Prostate gland (tissue), 2 donors: ENCODE data around the gene CPLX3. TPM values are rescaled to one million over a fixed set of nuclear protein-coding genes. Genes with fewer than 3 reads are reported as not detected.

Experiments used
- DNase-seq: peaks from one replicate; pipeline ENCODE4 v3.0.0-alpha.2; 2019; ENCODE audit warnings: low spot score
- H3K27ac ChIP-seq, 2 donors: fragments of 200-600 bp; sonication (generic); 2 replicates each; pipeline ENCODE4 v1.5.1; 2017 to 2019
- H3K27me3 ChIP-seq: fragments of 200-600 bp; sonication (generic); replicated peaks from 2 replicates; pipeline ENCODE4 v1.5.1; 2019; ENCODE audit not compliant: insufficient read depth
- H3K36me3 ChIP-seq, 2 donors: fragments of 200-600 bp; sonication (generic); 1 replicate in 1 of 2; 2 replicates in 1 of 2; pipeline versions ENCODE4 v1.5.1 to v1.8.1; 2017 to 2019
- H3K4me1 ChIP-seq: fragments of 200-600 bp; sonication (generic); replicated peaks from 2 replicates; pipeline ENCODE4 v1.5.1; 2019
- H3K4me3 ChIP-seq, 2 donors: fragments of 200-600 bp; sonication (generic); 2 replicates each; pipeline ENCODE4 v1.5.1; 2017 to 2019
- H3K9me3 ChIP-seq: fragments of 200-600 bp; sonication (generic); 2 replicates; pipeline ENCODE4 v1.5.1; 2017
- CTCF ChIP-seq, 4 experiments: fragments of 200-600 bp in 2 of 4; fragments of 450-650 bp in 2 of 4; sonication (generic) in 2 of 4; IDR thresholded peaks; 1 replicate in 3 of 4; 2 replicates in 1 of 4; pipeline ENCODE4 v1.5.1; 2016 to 2019; ENCODE audit warnings: antibody characterized with exemption in 4 of 4, mild to moderate bottlenecking in 2 of 4, moderate library complexity in 2 of 4
- POLR2A ChIP-seq: fragments of 450-650 bp; IDR thresholded peaks from one replicate; pipeline ENCODE4 v1.6.1; 2016; ENCODE audit warnings: antibody characterized with exemption, mild to moderate bottlenecking
- POLR2AphosphoS5 ChIP-seq: sonication (generic); formaldehyde crosslinking; IDR thresholded peaks from one replicate; pipeline ENCODE4 v1.6.1; 2017; ENCODE audit warnings: antibody characterized with exemption
- WGBS: methylation state at CpG from one replicate; pipeline ENCODE4 v1.1.5; 2018; 5-methylcytosine and 5-hydroxymethylcytosine counted together
- intact Hi-C: fragments of 100-400 bp; cut with DNase I; formaldehyde crosslinking; loops from one replicate; pipeline ENCODE4 v1.14.2; 2022
- total RNA-seq, 2 donors: library from RNA; depleted of rRNA; stranded (reverse); fragments of >200 nt; gene quantifications; one replicate each; pipeline ENCODE4 v1.1.0, GENCODE V29; 2016

Gene CPLX3
- total RNA-seq, 2 donors from 2014 or later, result 40.5 to 59.8 TPM

- intact Hi-C loops, result no loop called here
- Histone ChIP-seq H3K4me3 (no peak overlapping the region), H3K27me3 (no peaks in the 10 kb centered on the region), H3K27ac (peak overlapping the region in 1 of 2 donors; percentile 38), H3K4me1 (peaks cover 21% of the 10 kb centered on the region), H3K9me3 (no peaks in the 10 kb centered on the region), H3K36me3 (no peaks in the 10 kb centered on the region)
- 45% methylated on average over 13 of the region's 14 CpGs for WGBS
- TF ChIP-seq POLR2A, result no peak
- peak; percentile 22 for TF ChIP-seq POLR2AphosphoS5
- DNase-seq, result no peak
Observed at GRCh38 chr15:74789171-74789631, 37.2 kb upstream of the CPLX3 start.

GRCh38 chr15:74789741-74790079 is 36.7 kb upstream of the CPLX3 start:
- Histone ChIP-seq H3K27me3 (no peaks in the 10 kb centered on the region), H3K9me3 (no peaks in the 10 kb centered on the region), H3K27ac (peak overlapping the region in 1 of 2 donors; percentile 38), H3K36me3 (no peaks in the 10 kb centered on the region), H3K4me1 (peaks cover 18% of the 10 kb centered on the region), H3K4me3 (no peak overlapping the region)
- DNase-seq, result no peak
- 49% methylated on average over 3 of the region's 3 CpGs for WGBS
- TF ChIP-seq POLR2A, result no peak
- TF ChIP-seq POLR2AphosphoS5, result no peak
- no peak for TF ChIP-seq CTCF (IDR thresholded peaks at IDR 0.05)
- intact Hi-C loops, result no loop called here

GRCh38 chr15:74790080-74790916 is 36.1 kb upstream of the CPLX3 start:
- TF ChIP-seq POLR2A (no peak), CTCF (IDR thresholded peaks at IDR 0.05) (no peak), POLR2AphosphoS5 (no peak)
- H3K4me1 ChIP-seq, result peaks cover 18% of the 10 kb centered on the region
- 51% methylated on average over 15 of the region's 15 CpGs for whole genome bisulfite sequencing
- no peak overlapping the region for H3K4me3 ChIP-seq
- intact Hi-C loops, result no loop called here
- no peaks in the 10 kb centered on the region for H3K27me3 ChIP-seq
- H3K27ac ChIP-seq, result peak overlapping the region in 1 of 2 donors; percentile 38
- H3K36me3 ChIP-seq, result no peaks in the 10 kb centered on the region
- no peaks in the 10 kb centered on the region for H3K9me3 ChIP-seq
- no peak for DNase-seq

GRCh38 chr15:74791007-74791406 is 35.4 kb upstream of the CPLX3 start:
- no peaks in the 10 kb centered on the region for H3K27me3 ChIP-seq

GRCh38 chr15:74791667-74792066 is 34.8 kb upstream of the CPLX3 start:
- DNase-seq, result no peak
- no peak overlapping the region for H3K4me3 ChIP-seq
- peak overlapping the region in 1 of 2 donors; percentile 8 for H3K27ac ChIP-seq
- no peaks in the 10 kb centered on the region for H3K36me3 ChIP-seq
- H3K4me1 ChIP-seq, result peaks cover 18% of the 10 kb centered on the region
- no peaks in the 10 kb centered on the region for H3K27me3 ChIP-seq
- no peak for TF ChIP-seq POLR2AphosphoS5
- TF ChIP-seq CTCF (IDR thresholded peaks at IDR 0.05), result no peak
- TF ChIP-seq POLR2A, result no peak
- WGBS, result 68% methylated on average over 7 of the region's 7 CpGs
- intact Hi-C loops, result no loop called here
- no peaks in the 10 kb centered on the region for H3K9me3 ChIP-seq

More at GRCh38 chr15:74791007-74791406, 35.4 kb upstream of the CPLX3 start:
- peaks cover 18% of the 10 kb centered on the region for H3K4me1 ChIP-seq
- H3K4me3 ChIP-seq, result no peak overlapping the region
- 68% methylated on average over 1 of the region's 1 CpG for WGBS
- no peak overlapping the region for H3K27ac ChIP-seq
- TF ChIP-seq CTCF (IDR thresholded peaks at IDR 0.05) (no peak), POLR2AphosphoS5 (no peak), POLR2A (no peak)
- no peaks in the 10 kb centered on the region for H3K9me3 ChIP-seq
- intact Hi-C loops, result no loop called here
- H3K36me3 ChIP-seq, result no peaks in the 10 kb centered on the region
- no peak for DNase-seq
